H1 (cell line): ENCODE results near the gene TMEM79.

Experiments used
- CTCF ChIP-seq, 3 experiments: IDR thresholded peaks; 1 replicate in 2 of 3; 2 replicates in 1 of 3; pipeline versions ENCODE4 v1.5.1 to v1.6.1; 2011; ENCODE audit warnings: low read length in 3 of 3, mild to moderate bottlenecking in 3 of 3, inconsistent platforms in 2 of 3, low read depth in 1 of 3, moderate library complexity in 1 of 3; ENCODE audit not compliant: insufficient read depth in 1 of 3; ENCODE audit errors: control extremely low read depth in 1 of 3
- E2F6 ChIP-seq: IDR thresholded peaks from 2 replicates; pipeline ENCODE4 v1.6.1; 2012; ENCODE audit warnings: inconsistent platforms
- EP300 ChIP-seq, 2 experiments: IDR thresholded peaks; 1 replicate in 1 of 2; 2 replicates in 1 of 2; pipeline ENCODE4 v1.6.1; 2011 to 2012; ENCODE audit warnings: low read depth in 2 of 2, low read length in 2 of 2, mild to moderate bottlenecking in 2 of 2, borderline replicate concordance in 1 of 2, inconsistent platforms in 1 of 2, moderate library complexity in 1 of 2

- TF ChIP-seq E2F6 (no peak), CTCF (IDR thresholded peaks at IDR 0.05; ENCODE audit: control extremely low read depth in 1 of 3, insufficient read depth in 1 of 3, low read depth in 1 of 3, low read length in 3 of 3) (no peak), EP300 (IDR thresholded peaks at IDR 0.05; ENCODE audit: borderline replicate concordance in 1 of 2, low read depth in 2 of 2, low read length in 2 of 2) (no peak)
These were observed 36.4 kb upstream of the TMEM79 start, which contains the start of gene PAQR6 for GRCh38 chr1:156247460-156248322.
